OCI-LY7 (cell line): ENCODE results near the gene LRIG3.

ENCODE experiments used
- CTCF ChIP-seq: fragments of 200-600 bp; sonication (generic); conservative IDR thresholded peaks from 2 replicates; pipeline ENCODE4 v1.5.1; 2014; ENCODE audit warnings: mild to moderate bottlenecking, antibody characterized with exemption, low read length, moderate library complexity, mixed read lengths
- EZH2phosphoT487 ChIP-seq: fragments of 200-600 bp; sonication (generic); IDR thresholded peaks from 2 replicates; pipeline ENCODE4 v1.6.1; 2018; ENCODE audit warnings: low read depth, borderline replicate concordance, mild to moderate bottlenecking, mixed run types, antibody characterized with exemption, low read length, moderate library complexity, mixed read lengths

- no peak for TF ChIP-seq CTCF
- no peak for TF ChIP-seq EZH2phosphoT487
Measured at GRCh38 chr12:58914457-58914856, 5.8 kb downstream of the LRIG3 start.
